Thoracic aorta (tissue), 2 donors: ENCODE results near the gene BICDL1. TPM values are rescaled to one million over a fixed set of nuclear protein-coding genes. Genes with fewer than 3 reads are reported as not detected.

ENCODE experiments used
- ATAC-seq: fragments of 150-250 bp; one replicate; pipeline ENCODE4 v1.8.0; 2017; ENCODE audit warnings: low read depth; ENCODE audit not compliant: insufficient number of reproducible peaks, low FRiP score
- DNase-seq: peaks from one replicate; pipeline ENCODE4 v3.0.0-alpha.2; 2020; ENCODE audit warnings: low spot score
- H3K27ac ChIP-seq, 2 donors: fragments of 200-600 bp; sonication (generic); 1 replicate in 1 of 2; 2 replicates in 1 of 2; pipeline ENCODE4 v1.5.1; 2016; ENCODE audit warnings: mild to moderate bottlenecking in 2 of 2, moderate library complexity in 2 of 2
- H3K27me3 ChIP-seq: fragments of 200-600 bp; sonication (generic); replicated peaks from 2 replicates; pipeline ENCODE4 v1.6.0; 2016; ENCODE audit warnings: mild to moderate bottlenecking; ENCODE audit not compliant: insufficient read depth
- H3K36me3 ChIP-seq: fragments of 200-600 bp; sonication (generic); one replicate; pipeline ENCODE4 v1.5.1; 2016
- H3K4me1 ChIP-seq, 2 donors: fragments of 200-600 bp; sonication (generic); 1 replicate in 1 of 2; 2 replicates in 1 of 2; pipeline versions ENCODE4 v1.5.1 to v1.6.0; 2016; ENCODE audit warnings: low read depth in 2 of 2, mild to moderate bottlenecking in 1 of 2; ENCODE audit not compliant: control insufficient read depth in 1 of 2
- H3K4me3 ChIP-seq: fragments of 200-600 bp; sonication (generic); 2 replicates; pipeline ENCODE4 v1.5.1; 2016; ENCODE audit warnings: mild to moderate bottlenecking
- H3K9me3 ChIP-seq: fragments of 200-600 bp; sonication (generic); 2 replicates; pipeline ENCODE4 v1.5.1; 2016
- CTCF ChIP-seq: fragments of 200-600 bp; sonication (generic); IDR thresholded peaks from one replicate; pipeline ENCODE4 v1.5.1; 2019; ENCODE audit warnings: antibody characterized with exemption
- total RNA-seq, 2 donors: library from RNA; depleted of rRNA; stranded (reverse); fragments of >200 nt; gene quantifications; one replicate each; pipeline versions ENCODE4 v1.1.0 to v1.2.3, GENCODE V29; 2016

Gene BICDL1
- total RNA-seq, 2 donors from 2014 or later, result 0.68 to 4.4 TPM

GRCh38 chr12:120051535-120051934 is 62.5 kb downstream of the BICDL1 start:
- ATAC-seq (no peak), DNase-seq (no peak)
- no peaks in the 10 kb centered on the region for H3K9me3 ChIP-seq
- no peaks in the 10 kb centered on the region for H3K36me3 ChIP-seq
- TF ChIP-seq CTCF, result no peak
- H3K27me3 ChIP-seq, result no peaks in the 10 kb centered on the region
- H3K27ac ChIP-seq, result no peak overlapping the region
- no peaks in the 10 kb centered on the region for H3K4me1 ChIP-seq
- no peak overlapping the region for H3K4me3 ChIP-seq

DNA sequence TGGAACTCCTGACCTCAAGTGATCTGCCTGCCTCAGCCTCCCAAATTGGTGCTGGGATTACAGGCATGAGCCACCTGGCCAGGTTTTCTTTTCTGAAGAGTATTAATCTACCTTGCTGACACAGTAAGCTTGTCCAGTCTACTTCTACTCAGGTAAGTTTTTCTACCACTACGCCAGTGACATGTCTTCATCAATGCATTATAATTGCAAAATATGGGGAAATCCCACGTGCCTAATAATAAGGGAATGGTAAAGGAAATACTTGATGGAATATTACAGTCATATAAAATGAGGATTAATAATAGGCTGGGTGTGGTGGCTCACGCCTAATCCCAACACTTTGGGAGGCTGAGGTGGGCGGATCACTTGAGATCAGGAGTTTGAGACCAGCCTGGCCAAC is 65.3 kb downstream of the BICDL1 start:
- Histone ChIP-seq H3K27ac (no peak overlapping the region), H3K4me3 (no peak overlapping the region), H3K27me3 (no peaks in the 10 kb centered on the region), H3K36me3 (no peaks in the 10 kb centered on the region), H3K4me1 (no peaks in the 10 kb centered on the region), H3K9me3 (no peaks in the 10 kb centered on the region)
- no peak for DNase-seq
- no peak for ATAC-seq
- no peak for TF ChIP-seq CTCF

DNA sequence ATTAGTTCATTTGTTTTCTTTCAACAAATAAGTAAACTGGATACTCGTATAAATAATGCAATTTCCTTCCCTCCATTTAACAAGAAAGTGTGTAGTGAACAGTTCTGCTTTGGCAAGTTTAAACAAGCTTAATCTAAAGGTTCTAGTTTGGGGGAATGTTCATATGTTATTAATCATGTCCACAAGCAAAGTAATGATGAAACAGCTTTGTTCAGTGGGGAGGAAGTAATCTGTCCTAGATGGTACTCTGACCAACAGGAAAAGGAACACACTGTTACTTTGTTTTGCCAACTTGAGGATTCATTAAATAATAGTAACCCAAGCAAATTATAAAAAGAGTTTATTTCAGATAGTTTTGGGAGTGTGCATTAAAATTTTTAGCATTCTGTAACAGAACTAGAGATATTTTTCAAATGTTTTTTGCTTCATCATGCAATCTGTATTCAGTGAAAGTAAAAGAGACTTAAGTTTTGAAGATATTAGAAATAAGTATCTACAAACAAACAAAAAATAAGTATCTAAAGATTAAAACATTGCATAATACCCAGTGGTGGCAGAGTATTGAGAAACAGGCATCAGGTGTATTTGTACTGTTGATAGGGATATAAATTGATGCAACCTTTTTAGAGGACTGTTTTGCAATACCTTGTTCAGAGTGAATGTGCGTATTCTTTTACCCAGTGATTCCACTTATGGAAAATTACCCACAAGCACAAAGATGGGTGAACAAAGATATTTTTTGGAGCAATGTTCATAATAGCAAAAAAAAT is 66.4 kb downstream of the BICDL1 start:
- DNase-seq (no peak), ATAC-seq (no peak)
- Histone ChIP-seq H3K27ac (no peak overlapping the region), H3K4me3 (no peak overlapping the region), H3K4me1 (no peaks in the 10 kb centered on the region), H3K27me3 (no peaks in the 10 kb centered on the region), H3K36me3 (no peaks in the 10 kb centered on the region), H3K9me3 (no peaks in the 10 kb centered on the region)
- no peak for TF ChIP-seq CTCF

DNA sequence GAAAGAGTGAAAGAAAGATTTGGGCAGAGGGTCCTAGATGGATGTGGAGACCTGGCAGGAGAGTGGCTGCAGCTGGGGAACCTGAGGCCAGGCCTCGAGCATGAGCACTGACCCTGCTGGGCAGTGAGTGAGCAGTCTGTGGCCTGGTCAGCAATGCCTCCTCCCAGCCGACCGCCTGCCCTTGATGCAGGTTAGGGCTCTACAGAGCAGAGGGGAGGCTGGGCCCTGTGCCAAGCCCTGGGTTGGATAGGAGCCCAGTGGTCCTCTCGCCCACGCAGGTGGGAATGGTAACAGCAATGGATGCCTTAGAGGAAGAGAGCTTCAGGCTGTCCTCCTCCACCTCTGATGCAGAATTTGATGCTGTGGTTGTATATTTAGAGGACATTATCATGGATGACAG is 67.7 kb downstream of the BICDL1 start:
- H3K4me3 ChIP-seq, result no peak overlapping the region
- H3K27ac ChIP-seq, result no peak overlapping the region
- no peaks in the 10 kb centered on the region for H3K4me1 ChIP-seq
- H3K36me3 ChIP-seq, result no peaks in the 10 kb centered on the region
- no peaks in the 10 kb centered on the region for H3K27me3 ChIP-seq
- no peak for TF ChIP-seq CTCF
- ATAC-seq (no peak), DNase-seq (no peak)
- no peaks in the 10 kb centered on the region for H3K9me3 ChIP-seq

DNA sequence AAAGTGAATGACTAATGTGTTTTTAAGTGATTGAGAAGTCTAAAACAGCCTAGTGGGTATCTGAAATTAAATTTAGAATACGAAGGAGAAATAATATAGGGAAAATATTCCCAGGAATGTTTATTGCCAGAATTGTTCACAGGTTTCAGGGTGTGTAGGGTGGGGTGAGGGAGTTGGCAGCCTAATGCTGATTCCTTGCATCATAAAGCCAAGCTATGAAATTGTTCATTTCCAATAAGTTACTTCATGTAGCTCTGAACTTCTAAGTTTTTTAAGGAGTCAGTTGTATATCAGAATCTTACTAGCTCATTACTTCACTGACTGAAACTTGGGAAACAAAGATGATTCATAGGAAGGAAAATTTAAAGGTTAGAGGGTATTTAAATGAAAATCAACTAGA is 71.2 kb downstream of the BICDL1 start:
- Histone ChIP-seq H3K36me3 (no peaks in the 10 kb centered on the region), H3K4me3 (no peak overlapping the region), H3K9me3 (no peaks in the 10 kb centered on the region), H3K4me1 (no peaks in the 10 kb centered on the region), H3K27ac (no peak overlapping the region), H3K27me3 (no peaks in the 10 kb centered on the region)
- DNase-seq, result no peak
- TF ChIP-seq CTCF, result no peak
- no peak for ATAC-seq
